ENCODE results near the gene CRMP1.
"Not testable (repeated sequence)": the region's sequence is repeated elsewhere in the genome, so short reads cannot be mapped to it uniquely, and the experiment has no call there.

CRMP1 gene

GRCh38 chr4:5854929-5855328, 38.0 kb downstream of the CRMP1 start:
- no peak for DNase-seq (ENCODE audit: low read depth)

GRCh38 chr4:5852523-5853202, 40.2 kb downstream of the CRMP1 start:
- no peak for DNase-seq (ENCODE audit: low read depth)

- no peak for DNase-seq (ENCODE audit: low read depth)
Observed at GRCh38 chr4:5851637-5852301, 41.1 kb downstream of the CRMP1 start.

GRCh38 chr4:5845035-5845905, 47.6 kb downstream of the CRMP1 start:
- no peak for DNase-seq (ENCODE audit: low read depth)

- DNase-seq (ENCODE audit: low read depth): no peak
Observed at GRCh38 chr4:5843573-5844530, 49.0 kb downstream of the CRMP1 start.

GRCh38 chr4:5842456-5842855, 50.4 kb downstream of the CRMP1 start:
- DNase-seq (ENCODE audit: low read depth): no peak

- peak; percentile 10 for DNase-seq (ENCODE audit: low read depth)
Observed at GRCh38 chr4:5839751-5840674, 52.9 kb downstream of the CRMP1 start.

GRCh38 chr4:5839332-5839731, 53.6 kb downstream of the CRMP1 start:
- no peak for DNase-seq (ENCODE audit: low read depth)

- DNase-seq (ENCODE audit: low read depth): not testable (repeated sequence)
Observed at GRCh38 chr4:5837483-5837882, 55.4 kb downstream of the CRMP1 start.

- DNase-seq (ENCODE audit: low read depth): no peak
Observed at GRCh38 chr4:5836943-5837342, 55.9 kb downstream of the CRMP1 start.

GRCh38 chr4:5828005-5828391, 64.9 kb downstream of the CRMP1 start:
- no peak for DNase-seq (ENCODE audit: low read depth)

GRCh38 chr4:5827108-5828004, 65.5 kb downstream of the CRMP1 start:
- peak; percentile 10 for DNase-seq (ENCODE audit: low read depth)

- no peak for DNase-seq (ENCODE audit: low read depth)
Observed at GRCh38 chr4:5826437-5827107, 66.3 kb downstream of the CRMP1 start.

GRCh38 chr4:5825321-5826041, 67.4 kb downstream of the CRMP1 start:
- no peak for DNase-seq (ENCODE audit: low read depth)

- no peak for DNase-seq (ENCODE audit: low read depth)
Observed at GRCh38 chr4:5824635-5825034, 68.3 kb downstream of the CRMP1 start.

GRCh38 chr4:5824227-5824626, 68.7 kb downstream of the CRMP1 start:
- DNase-seq (ENCODE audit: low read depth): no peak

- no peak for DNase-seq (ENCODE audit: low read depth)
Observed at GRCh38 chr4:5823542-5824211, 69.2 kb downstream of the CRMP1 start.

- DNase-seq (ENCODE audit: low read depth): no peak
Observed at GRCh38 chr4:5822619-5823018, 70.3 kb downstream of the CRMP1 start.

All from GM04503 (cell line).